IMR-90 (cell line): ENCODE measurements around the gene SLC27A6. TPM values are rescaled to one million over a fixed set of nuclear protein-coding genes. Genes with fewer than 3 reads are reported as not detected.

Experiments
- ATAC-seq: fragments of 200-7000 bp; cut with Tn5 transposase; 2 replicates; pipeline ENCODE4 v1.9.1; 2020; ENCODE audit warnings: low read depth, mild to moderate bottlenecking, moderate library complexity
- BruUV-seq: library from RNA; stranded (reverse); fragments of 400-500 nt; replicated peaks from 2 replicates; lab custom pipeline; 2021; lab: Mats Ljungman, UMichigan
- CTCF ChIA-PET: fragments of 300-600 bp; formaldehyde crosslinking; extraction: SDS; loops from one replicate; lab custom pipeline; 2021; ENCODE audit warnings: antibody characterized with exemption; lab: Yijun Ruan, JAX
- POLR2A ChIA-PET: fragments of 300-600 bp; sonication (Branson Sonifier 250); formaldehyde crosslinking; loops from one replicate; lab custom pipeline; 2022; ENCODE audit warnings: antibody characterized with exemption; ENCODE audit not compliant: unreplicated experiment; lab: Charles Lee
- DNase-seq: peaks from one replicate; pipeline ENCODE4 v3.0.0; 2013
- H2AFZ ChIP-seq: replicated peaks from 2 replicates; pipeline ENCODE3; 2013; ENCODE audit warnings: low read length, mild to moderate bottlenecking; ENCODE audit not compliant: poor library complexity
- H2AK5ac ChIP-seq: 2 replicates; pipeline ENCODE4 v1.6.1; 2013; ENCODE audit warnings: low read depth, low read length, inconsistent platforms
- H2AK9ac ChIP-seq: replicated peaks from 2 replicates; pipeline ENCODE3; 2013; ENCODE audit warnings: mild to moderate bottlenecking, low read depth, low read length, moderate library complexity; ENCODE audit not compliant: poor library complexity
- H2BK120ac ChIP-seq: 2 replicates; pipeline ENCODE4 v1.6.1; 2013; ENCODE audit warnings: low read depth, low read length, inconsistent platforms
- H2BK15ac ChIP-seq: 3 replicates; pipeline ENCODE4 v1.6.1; 2013; ENCODE audit warnings: low read depth, low read length, inconsistent platforms
- H2BK20ac ChIP-seq: 2 replicates; pipeline ENCODE4 v1.6.1; 2013; ENCODE audit warnings: low read depth, mild to moderate bottlenecking, inconsistent platforms, low read length, moderate library complexity
- H2BK5ac ChIP-seq: 2 replicates; pipeline ENCODE4 v1.6.1; 2013; ENCODE audit warnings: mild to moderate bottlenecking, low read depth, low read length, inconsistent platforms; ENCODE audit not compliant: poor library complexity, severe bottlenecking
- H3K14ac ChIP-seq: replicated peaks from 2 replicates; pipeline ENCODE4 v1.6.1; 2013; ENCODE audit warnings: low read depth, low read length, inconsistent platforms
- H3K18ac ChIP-seq: 2 replicates; pipeline ENCODE4 v1.6.1; 2013; ENCODE audit warnings: low read depth, low read length, control low read depth
- H3K23ac ChIP-seq: 2 replicates; pipeline ENCODE4 v1.6.1; 2013; ENCODE audit warnings: low read depth, low read length, inconsistent platforms
- H3K27ac ChIP-seq: 2 replicates; pipeline ENCODE4 v1.5.1; 2013; ENCODE audit warnings: mild to moderate bottlenecking, control low read depth, low read length; ENCODE audit not compliant: insufficient read depth
- H3K27me3 ChIP-seq: 2 replicates; pipeline ENCODE4 v1.6.1; 2013; ENCODE audit warnings: low read length; ENCODE audit not compliant: control insufficient read depth, insufficient read depth
- H3K36me3 ChIP-seq: 2 replicates; pipeline ENCODE4 v1.6.1; 2013; ENCODE audit warnings: low read length, mixed read lengths; ENCODE audit not compliant: control insufficient read depth, insufficient read depth
- H3K4ac ChIP-seq: 2 replicates; pipeline ENCODE4 v1.6.1; 2013; ENCODE audit warnings: low read depth, low read length, inconsistent platforms
- H3K4me1 ChIP-seq: 2 replicates; pipeline ENCODE4 v1.6.1; 2013; ENCODE audit warnings: low read length, mixed read lengths; ENCODE audit not compliant: control insufficient read depth, insufficient read depth
- H3K4me2 ChIP-seq: 2 replicates; pipeline ENCODE4 v1.6.1; 2013; ENCODE audit warnings: low read depth, mild to moderate bottlenecking, control low read depth, low read length, moderate library complexity
- H3K4me3 ChIP-seq: 2 replicates; pipeline ENCODE4 v1.5.1; 2013; ENCODE audit warnings: low read depth, mild to moderate bottlenecking, control low read depth, low read length, moderate library complexity; ENCODE audit not compliant: insufficient read depth
- H3K56ac ChIP-seq: 2 replicates; pipeline ENCODE4 v1.6.1; 2013; ENCODE audit warnings: low read length, inconsistent platforms; ENCODE audit not compliant: insufficient read depth; ENCODE audit errors: extremely low read depth
- H3K79me1 ChIP-seq, 2 experiments: 2 replicates each; pipeline ENCODE4 v1.6.1; 2013; ENCODE audit warnings: low read length in 2 of 2, inconsistent platforms in 1 of 2, low read depth in 1 of 2
- H3K9ac ChIP-seq: 2 replicates; pipeline ENCODE4 v1.6.1; 2013; ENCODE audit warnings: low read depth, low read length, control low read depth
- H3K9me1 ChIP-seq: 2 replicates; pipeline ENCODE4 v1.6.1; 2013; ENCODE audit warnings: low read length, inconsistent platforms; ENCODE audit not compliant: insufficient read depth
- H3K9me3 ChIP-seq: 2 replicates; pipeline ENCODE4 v1.6.1; 2013; ENCODE audit warnings: low read length; ENCODE audit not compliant: control insufficient read depth, insufficient read depth
- H4K20me1 ChIP-seq: 2 replicates; pipeline ENCODE4 v1.6.1; 2013; ENCODE audit warnings: low read length, inconsistent platforms; ENCODE audit not compliant: insufficient read depth
- H4K5ac ChIP-seq: 2 replicates; pipeline ENCODE4 v1.6.1; 2013; ENCODE audit warnings: mild to moderate bottlenecking, low read depth, low read length, control low read depth
- H4K8ac ChIP-seq, 2 experiments: 2 replicates each; pipeline ENCODE4 v1.6.1; 2013; ENCODE audit warnings: low read depth in 2 of 2, low read length in 2 of 2, control low read depth in 1 of 2, inconsistent platforms in 1 of 2
- H4K91ac ChIP-seq: 2 replicates; pipeline ENCODE4 v1.6.1; 2013; ENCODE audit warnings: low read depth, low read length, inconsistent platforms; ENCODE audit not compliant: insufficient read depth
- MAFK ChIP-seq: IDR thresholded peaks from 2 replicates; pipeline ENCODE4 v1.6.1; 2012; ENCODE audit warnings: low read depth, low read length, improper control_type of control experiment
- MXI1 ChIP-seq: IDR thresholded peaks from 2 replicates; pipeline ENCODE4 v1.6.1; 2012; ENCODE audit warnings: low read depth, mild to moderate bottlenecking, low read length, moderate library complexity, borderline replicate concordance
- WGBS, 2 experiments: methylation state at CpG; one replicate each; pipeline versions ENCODE4 v1.1.5 to v1.1.7; 2013; ENCODE audit warnings: missing lambda C conversion rate in 2 of 2; ENCODE audit not compliant: insufficient read length in 1 of 2; ENCODE audit errors: extremely low coverage in 2 of 2; 5-methylcytosine and 5-hydroxymethylcytosine counted together
- dilution Hi-C: fragments of 300-500 bp; cut with HindIII; formaldehyde crosslinking; loops from one replicate; pipeline ENCODE4 v1.14.3; 2018; ENCODE audit warnings: low sequenced_read_pairs; ENCODE audit not compliant: unreplicated experiment
- in situ Hi-C: fragments of 300-500 bp; cut with MboI; formaldehyde crosslinking; loops from 3 replicates; pipeline ENCODE4 v1.14.3; 2019; ENCODE audit warnings: low sequenced_read_pairs, inconsistent platforms, mixed read lengths
- intact Hi-C: fragments of 100-400 bp; cut with micrococcal nuclease; formaldehyde crosslinking; loops from 2 replicates; pipeline ENCODE4 v1.10.0; 2022
- polyA plus RNA-seq, 3 experiments: library from polyadenylated mRNA; depleted of rRNA; stranded (reverse); fragments of >200 nt; gene quantifications; 2 replicates each; pipeline ENCODE4 v1.2.3, GENCODE V29; 2012; ENCODE audit warnings: low replicate concordance in 1 of 3
- total RNA-seq: library from RNA; depleted of rRNA; stranded (reverse); fragments of >200 nt; gene quantifications from 2 replicates; pipeline ENCODE4 v1.2.3, GENCODE V29; 2012

SLC27A6 gene
- total and polyA plus RNA-seq, 2 of the 4 experiments (the other 2 are of a cell fraction), result under 0.01 to 0.02 TPM

GRCh38 chr5:129061849-129062248, 96.6 kb downstream of the SLC27A6 start:
- Histone ChIP-seq H3K9ac (no peak overlapping the region), H3K56ac (no peak overlapping the region), H3K4me2 (no peak overlapping the region), H2AFZ (no peak overlapping the region), H3K18ac (no peak overlapping the region), H3K4ac (no peak overlapping the region), H2BK5ac (no peak overlapping the region), H4K5ac (no peak overlapping the region), H4K8ac (no peak overlapping the region), H4K91ac (no peak overlapping the region), H3K4me1 (no peaks in the 10 kb centered on the region), H3K23ac (no peak overlapping the region), H3K79me1 (no peaks in the 10 kb centered on the region), H2BK120ac (no peak overlapping the region), H3K9me3 (no peaks in the 10 kb centered on the region), H2BK15ac (no peak overlapping the region), H3K14ac (no peak overlapping the region), H3K9me1 (no peaks in the 10 kb centered on the region), H3K27me3 (no peaks in the 10 kb centered on the region), H2BK20ac (no peak overlapping the region), H2AK9ac (no peak overlapping the region), H2AK5ac (no peak overlapping the region), H3K4me3 (no peak overlapping the region), H3K27ac (no peak overlapping the region), H4K20me1 (no peaks in the 10 kb centered on the region), H3K36me3 (no peaks in the 10 kb centered on the region)
- ChIA-PET CTCF (no interaction called here), POLR2A (no interaction called here)
- TF ChIP-seq MXI1, result no peak
- peak; percentile 40; the same call in 1 of the 2 replicates for TF ChIP-seq MAFK
- intact Hi-C loops (no loop called here), dilution Hi-C loops (no loop called here), in situ Hi-C loops (no loop called here)
- no TSS peak for BruUV-seq
- ATAC-seq (no peak), DNase-seq (no peak)
- WGBS, 2 experiments, result no CpG with 5 or more reads among the region's 2 CpGs
